HG03469 (cell line): ENCODE measurements around the gene GRIK3.

Experiments used
- ATAC-seq: cut with Tn5 transposase; IDR thresholded peaks from one replicate; pipeline ENCODE4 v1.9.1; 2021; ENCODE audit warnings: mild to moderate bottlenecking, moderate library complexity, moderate number of reproducible peaks; ENCODE audit not compliant: unreplicated experiment

The GRIK3 gene

DNA sequence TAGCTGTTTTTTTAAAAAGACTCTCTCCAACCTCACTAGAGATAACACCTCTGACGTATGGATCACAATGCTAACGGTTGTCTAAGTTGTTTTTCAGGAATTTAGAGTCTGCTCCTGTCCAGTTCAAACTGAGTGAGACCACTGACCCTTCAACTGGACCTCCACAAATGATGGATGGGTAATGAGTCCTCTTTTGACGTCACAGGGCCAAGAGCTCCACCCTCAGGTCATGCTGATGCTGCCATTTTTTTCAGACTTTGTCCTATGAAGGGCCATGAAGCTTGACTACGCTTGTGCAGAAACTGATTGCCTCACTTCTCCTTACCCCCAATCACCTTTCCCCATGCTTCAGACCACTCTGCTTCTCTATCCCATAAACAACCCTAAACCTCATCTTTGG lies 16.6 kb downstream of the GRIK3 start:
- no peak for ATAC-seq

- ATAC-seq, result no peak
Measured at GRCh38 chr1:37016121-37016520, 18.2 kb downstream of the GRIK3 start.

DNA sequence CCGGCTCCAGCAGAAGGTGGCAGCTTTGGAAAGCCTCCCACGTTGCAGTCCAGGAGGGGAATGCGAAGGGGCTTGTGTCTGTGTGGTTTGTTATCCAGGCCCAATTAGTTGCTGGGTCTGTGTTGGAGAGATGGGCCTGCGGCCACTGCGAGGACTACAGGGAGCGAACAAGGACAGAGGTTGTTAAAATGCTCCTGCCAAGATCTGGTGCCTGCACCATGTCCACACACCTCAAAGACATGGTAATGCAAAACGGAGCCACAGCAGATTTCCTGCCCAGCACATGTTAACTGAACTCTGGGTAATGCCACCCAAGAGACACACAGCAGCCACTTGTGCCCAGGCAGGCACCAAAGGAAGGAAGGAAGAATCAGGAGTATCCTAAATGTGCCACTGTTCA lies 18.6 kb downstream of the GRIK3 start:
- ATAC-seq, result no peak

- ATAC-seq, result no peak
Measured at GRCh38 chr1:37012226-37012625, 22.1 kb downstream of the GRIK3 start.

- ATAC-seq, result no peak
Measured at GRCh38 chr1:37010011-37010410, 24.3 kb downstream of the GRIK3 start.

DNA sequence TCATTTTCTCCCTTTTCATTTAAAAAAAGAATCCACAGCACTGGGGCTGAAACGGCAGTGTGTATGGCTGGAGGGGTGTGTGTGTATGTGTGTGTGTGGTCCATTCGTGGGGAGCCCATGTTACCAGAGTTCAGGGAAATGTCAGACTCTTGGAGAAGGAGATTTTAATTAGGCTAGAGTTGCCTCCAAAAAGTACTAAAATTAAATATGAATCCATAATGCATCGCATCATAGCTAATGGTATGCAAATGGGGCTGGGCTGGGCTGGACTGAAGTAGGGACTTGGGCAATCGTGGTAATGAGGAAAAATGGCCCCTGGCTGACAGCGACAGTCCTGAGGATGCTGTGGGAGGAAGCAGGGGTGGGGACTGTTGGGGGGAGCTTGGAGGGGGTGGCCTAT lies 24.8 kb downstream of the GRIK3 start:
- ATAC-seq, result no peak

DNA sequence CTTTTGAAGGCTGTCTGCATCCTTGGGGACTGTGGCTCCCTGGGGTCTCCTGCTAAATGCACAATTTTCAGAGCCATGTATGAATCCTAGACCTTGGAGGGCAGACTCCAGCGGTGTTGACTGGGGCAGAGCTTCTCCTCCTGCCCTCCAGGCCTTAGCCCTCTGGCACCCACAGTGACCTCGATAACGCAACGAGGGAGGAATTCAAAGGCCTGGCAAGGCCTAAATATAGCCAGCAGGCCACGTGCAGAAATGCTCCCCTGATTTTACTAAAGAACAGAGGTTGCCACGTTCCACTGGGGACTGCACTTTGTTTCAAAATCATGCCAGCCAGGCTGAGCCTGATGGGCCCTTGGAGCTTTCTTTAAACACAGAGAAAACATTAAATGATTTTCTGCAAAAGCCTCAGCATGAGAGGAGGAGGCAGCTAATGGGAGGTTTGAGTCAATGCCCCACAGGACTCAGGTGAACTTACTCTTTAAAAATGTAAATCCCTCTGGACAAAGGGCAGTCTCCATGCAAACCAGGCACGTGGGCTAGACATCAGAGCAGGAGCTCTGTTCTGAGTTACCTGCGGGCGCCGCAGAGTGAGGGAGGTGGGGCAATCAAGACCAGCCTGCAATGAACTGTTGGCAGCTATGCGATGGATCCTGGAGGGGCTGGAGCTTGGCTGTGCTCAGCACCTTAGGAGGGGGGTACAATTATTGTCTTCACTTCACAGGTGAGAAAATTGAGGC lies 28.0 kb downstream of the GRIK3 start:
- no peak for ATAC-seq

- no peak for ATAC-seq
Measured at GRCh38 chr1:37002898-37003297, 31.4 kb downstream of the GRIK3 start.

GRCh38 chr1:37001703-37002102 lies 32.6 kb downstream of the GRIK3 start:
- ATAC-seq, result no peak

DNA sequence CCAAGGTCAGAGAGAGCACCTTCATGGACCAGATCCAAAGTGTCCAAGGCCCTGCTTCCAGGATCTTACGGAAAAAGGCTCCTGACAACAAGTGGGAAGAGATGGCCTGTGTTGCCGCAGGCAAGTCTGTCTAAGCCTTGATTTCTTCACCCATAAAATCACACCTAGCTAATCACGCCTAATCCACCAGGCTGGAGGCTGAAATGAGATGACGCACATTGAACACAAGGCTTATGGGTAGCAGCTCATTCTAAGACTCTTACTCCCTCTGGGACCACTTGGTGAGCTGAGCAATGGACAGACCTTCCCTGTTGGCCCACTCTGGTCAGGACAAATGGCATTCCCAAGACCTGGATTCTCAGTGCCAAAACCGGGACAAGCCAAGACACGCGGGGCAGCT lies 38.2 kb downstream of the GRIK3 start:
- ATAC-seq, result no peak

DNA sequence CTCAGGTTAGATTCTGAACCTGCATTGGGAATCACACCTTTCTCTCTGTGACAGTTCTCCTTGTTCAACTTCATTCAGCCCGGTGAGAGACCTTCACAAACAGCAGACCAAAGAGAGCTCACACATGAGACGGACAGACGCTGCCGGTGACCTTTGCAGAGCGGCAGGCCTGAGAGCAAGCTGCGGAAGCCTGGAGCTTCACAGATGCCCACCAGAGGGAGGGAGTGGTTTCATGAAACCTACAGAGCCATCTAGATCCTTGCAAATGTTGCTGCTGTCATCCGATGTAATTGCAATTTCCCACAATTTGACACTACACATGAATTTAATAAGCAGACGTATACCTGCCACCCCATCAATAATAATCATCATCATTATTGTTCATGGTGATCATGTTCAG lies 39.4 kb downstream of the GRIK3 start:
- no peak for ATAC-seq

DNA sequence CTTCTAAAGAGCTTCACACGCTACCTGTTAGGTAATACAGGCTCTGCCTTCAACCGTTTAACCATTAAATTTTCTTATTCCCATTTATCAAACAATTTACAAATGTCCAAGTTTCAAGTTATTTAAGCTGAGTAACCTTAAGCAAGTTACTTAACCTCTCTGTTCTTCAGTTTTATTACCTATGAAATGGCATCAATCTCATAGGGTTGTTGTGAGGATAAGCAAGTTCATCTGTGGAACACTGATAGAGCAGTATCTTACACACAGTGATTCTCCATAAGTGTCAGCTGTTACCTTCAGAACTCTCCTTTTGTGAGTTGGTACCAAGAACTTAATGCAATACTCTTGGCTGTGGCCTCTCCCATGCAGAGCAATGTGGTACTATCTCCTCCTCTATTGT lies 40.0 kb downstream of the GRIK3 start:
- no peak for ATAC-seq

DNA sequence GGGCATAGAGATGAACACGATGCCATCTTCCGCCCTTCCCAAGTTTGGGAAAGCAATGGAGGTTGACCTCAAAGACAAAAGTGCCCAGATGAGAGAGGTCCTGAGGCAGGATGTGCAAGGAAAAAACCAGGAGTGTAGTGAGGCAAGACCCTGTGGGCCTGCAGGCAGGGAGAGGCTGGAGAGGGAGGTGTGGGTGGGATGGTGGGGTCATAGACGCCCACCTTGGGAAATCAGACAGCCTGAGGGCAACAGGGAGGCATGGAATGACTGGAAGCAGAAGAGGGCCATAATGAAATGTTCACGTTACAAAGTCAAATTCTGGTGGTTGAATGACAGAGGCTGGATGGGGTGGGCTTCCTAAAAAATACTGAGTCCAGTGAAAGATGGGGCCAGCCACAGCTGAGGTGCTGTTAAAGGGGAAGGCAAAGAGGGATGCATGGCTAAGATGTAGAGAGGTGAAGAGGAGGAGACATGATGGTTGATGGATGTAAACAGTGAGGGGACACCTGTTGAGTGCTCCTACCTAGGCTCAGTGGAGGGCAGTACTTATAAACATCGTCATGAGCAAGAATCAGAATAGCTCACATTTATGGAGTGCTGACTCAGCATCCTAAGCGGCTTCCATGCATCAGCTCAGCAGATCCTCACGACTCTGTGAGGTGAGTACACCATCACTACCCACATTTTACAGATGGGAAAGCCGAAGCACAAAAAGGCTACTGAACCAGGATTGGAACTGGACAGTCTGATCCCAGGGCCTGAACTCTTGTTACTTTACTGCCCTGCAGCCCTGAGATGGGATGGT lies 42.0 kb downstream of the GRIK3 start:
- no peak for ATAC-seq

DNA sequence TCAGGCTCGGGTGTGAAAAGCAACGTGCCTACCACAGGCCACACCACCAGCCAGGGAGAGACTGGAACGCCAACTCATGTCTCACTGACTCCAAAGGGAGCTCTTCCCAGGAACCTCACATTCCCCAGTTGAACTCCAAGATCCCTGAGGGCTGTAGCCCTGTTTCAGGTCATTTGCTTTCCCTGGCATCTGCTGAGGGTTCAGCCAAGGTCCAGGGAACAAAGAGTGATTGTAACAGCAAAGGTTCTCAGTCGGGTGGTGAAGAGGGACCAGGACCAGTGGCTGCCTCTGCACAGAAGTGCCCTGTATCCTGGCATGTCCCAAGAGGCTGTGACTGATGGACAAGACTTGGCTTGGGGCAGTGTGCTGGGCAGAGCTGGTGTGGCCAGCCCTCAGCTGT lies 42.8 kb downstream of the GRIK3 start:
- ATAC-seq, result no peak

DNA sequence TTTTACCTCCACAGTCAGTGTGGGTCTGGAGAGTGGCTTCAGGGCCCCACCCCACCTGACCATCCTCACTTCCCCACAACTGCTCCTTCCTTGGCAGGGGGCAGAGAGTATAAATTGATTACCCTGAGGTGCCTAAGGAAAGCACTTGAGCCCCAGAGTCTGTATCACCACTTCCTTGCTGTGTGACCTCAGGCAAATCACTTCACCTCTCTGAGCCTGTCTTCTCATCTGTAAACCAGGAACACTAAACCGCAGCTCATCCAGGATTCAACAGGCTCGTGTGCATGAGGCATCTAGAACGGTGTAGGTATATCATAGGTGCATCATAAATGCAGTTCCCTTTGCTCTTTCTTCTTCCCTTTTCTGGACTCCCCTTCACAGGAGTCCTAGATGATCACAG lies 43.4 kb downstream of the GRIK3 start:
- no peak for ATAC-seq

GRCh38 chr1:36989241-36989640 lies 45.1 kb downstream of the GRIK3 start:
- ATAC-seq, result no peak

- ATAC-seq, result no peak
Measured at GRCh38 chr1:36988741-36989193, 45.5 kb downstream of the GRIK3 start.

GRCh38 chr1:36988321-36988720 lies 46.0 kb downstream of the GRIK3 start:
- no peak for ATAC-seq

DNA sequence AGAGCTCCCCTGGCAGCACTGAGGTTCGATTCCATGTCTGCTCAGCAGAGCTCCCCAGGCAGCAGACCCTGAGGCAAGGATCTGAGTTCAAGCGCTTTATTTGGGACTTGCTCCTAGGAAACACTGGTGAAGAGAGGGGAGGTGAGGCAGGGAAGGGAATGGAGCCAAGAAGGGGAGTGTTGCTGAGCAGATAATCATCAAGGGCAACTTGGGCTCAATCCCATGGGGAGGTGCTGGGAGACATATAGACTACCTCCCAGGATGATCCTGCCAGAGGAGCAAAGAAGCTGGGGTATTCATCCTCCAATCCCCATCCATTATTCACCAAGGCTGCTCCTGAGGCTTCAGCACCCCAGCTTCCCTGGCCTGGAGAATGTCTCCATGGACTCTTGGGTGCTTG lies 47.0 kb downstream of the GRIK3 start:
- ATAC-seq, result no peak

DNA sequence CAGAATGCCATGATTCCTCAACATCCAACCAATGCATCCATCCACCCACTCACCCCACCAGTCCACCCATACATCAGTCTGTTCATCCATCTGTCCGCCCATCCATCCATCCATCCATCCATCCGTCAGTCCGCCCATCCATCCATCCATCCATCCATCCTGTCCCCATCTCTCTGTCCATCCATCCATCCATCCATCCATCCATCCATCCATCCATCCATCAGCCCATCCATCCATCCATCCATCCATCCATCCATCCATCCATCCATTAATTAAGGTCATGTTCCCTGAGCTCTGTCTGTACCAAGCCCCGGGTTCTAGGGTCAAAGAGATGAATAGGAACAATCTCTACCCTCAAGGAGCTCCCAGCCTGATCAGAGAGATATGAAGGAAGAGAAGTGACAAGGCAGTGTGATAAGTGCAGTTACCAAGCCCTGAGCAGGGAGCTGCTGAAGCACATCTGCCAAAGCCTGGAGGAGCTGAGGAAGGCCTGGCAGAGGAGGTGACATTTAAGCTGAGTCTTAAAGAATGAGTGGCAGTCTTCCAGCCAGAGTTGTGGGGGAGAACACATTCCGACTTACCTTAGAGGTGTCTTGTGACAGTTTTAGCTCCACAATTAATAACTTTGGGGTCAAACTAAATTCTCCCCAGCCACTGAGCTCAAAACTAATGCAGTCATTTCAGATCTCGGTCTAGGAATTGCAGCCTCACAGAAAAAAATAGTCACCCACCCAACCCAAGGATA lies 47.9 kb downstream of the GRIK3 start:
- no peak for ATAC-seq

GRCh38 chr1:36984675-36985074 lies 49.6 kb downstream of the GRIK3 start:
- no peak for ATAC-seq

- ATAC-seq, result no peak
Measured at GRCh38 chr1:36984026-36984425, 50.3 kb downstream of the GRIK3 start.
